Neural cell (in vitro differentiated cells): ENCODE results near the gene CPD. TPM values are rescaled to one million over a fixed set of nuclear protein-coding genes. Genes with fewer than 3 reads are reported as not detected.

Experiments used
- H2AFZ ChIP-seq: fragments of 200-600, 300-800 bp; sonication (generic), shearing (Covaris generic); 2 replicates; pipeline ENCODE4 v1.6.0; 2014; ENCODE audit warnings: low read depth, mild to moderate bottlenecking, antibody characterized with exemption, low read length, moderate library complexity
- H3F3A ChIP-seq: fragments of 200-600 bp; shearing (Covaris generic); 2 replicates; pipeline ENCODE4 v1.6.1; 2016; ENCODE audit warnings: mild to moderate bottlenecking, moderate library complexity, mixed read lengths, antibody characterized with exemption, low read length; ENCODE audit not compliant: insufficient read depth, poor library complexity, severe bottlenecking
- H3K27ac ChIP-seq: fragments of 200-600, 300-800 bp; sonication (generic), shearing (Covaris generic); 2 replicates; pipeline ENCODE4 v1.5.1; 2014; ENCODE audit warnings: mild to moderate bottlenecking, low read length, moderate library complexity
- H3K27me3 ChIP-seq: fragments of 300-800, 200-600 bp; sonication (generic), shearing (Covaris generic); 2 replicates; pipeline ENCODE4 v1.6.0; 2014; ENCODE audit warnings: mild to moderate bottlenecking, low read depth, low read length, moderate library complexity; ENCODE audit not compliant: insufficient read depth
- H3K36me3 ChIP-seq: fragments of 300-800, 200-600 bp; sonication (generic), shearing (Covaris generic); 2 replicates; pipeline ENCODE4 v1.5.1; 2014; ENCODE audit warnings: mild to moderate bottlenecking, antibody characterized with exemption, low read length, moderate library complexity; ENCODE audit not compliant: insufficient read depth
- H3K4me2 ChIP-seq: fragments of 300-800, 200-600 bp; sonication (generic), shearing (Covaris generic); 2 replicates; pipeline ENCODE4 v1.6.0; 2014; ENCODE audit warnings: mild to moderate bottlenecking, low read length
- H3K4me3 ChIP-seq: fragments of 300-800, 200-600 bp; sonication (generic), shearing (Covaris generic); 2 replicates; pipeline ENCODE4 v1.5.1; 2014; ENCODE audit warnings: mild to moderate bottlenecking, low read length, moderate library complexity
- H3K79me2 ChIP-seq: fragments of 200-600 bp; shearing (Covaris generic); replicated peaks from 2 replicates; pipeline ENCODE4 v1.6.0; 2014; ENCODE audit warnings: mild to moderate bottlenecking, low read length, moderate library complexity; ENCODE audit not compliant: insufficient read depth
- H3K9ac ChIP-seq: fragments of 300-800, 200-600 bp; sonication (generic), shearing (Covaris generic); 2 replicates; pipeline ENCODE4 v1.6.1; 2016; ENCODE audit warnings: mild to moderate bottlenecking, low read length, mixed read lengths
- H3K9me2 ChIP-seq: fragments of 200-600 bp; shearing (Covaris generic); 2 replicates; pipeline ENCODE4 v1.6.1; 2016; ENCODE audit warnings: mild to moderate bottlenecking, low read length, mixed read lengths; ENCODE audit not compliant: insufficient read depth
- H3K9me3 ChIP-seq: fragments of 200-600, 300-800 bp; sonication (generic), shearing (Covaris generic); 2 replicates; pipeline ENCODE4 v1.6.1; 2016; ENCODE audit warnings: mild to moderate bottlenecking, mixed run types, low read length, moderate library complexity, mixed read lengths
- H4K20me1 ChIP-seq: fragments of 200-600 bp; shearing (Covaris generic); 2 replicates; pipeline ENCODE4 v1.6.1; 2016; ENCODE audit warnings: mild to moderate bottlenecking, mixed run types; ENCODE audit not compliant: insufficient read depth
- EP300 ChIP-seq: fragments of 450-650 bp; conservative IDR thresholded peaks from 2 replicates; pipeline ENCODE4 v1.6.1; 2014; ENCODE audit warnings: antibody characterized with exemption, mild to moderate bottlenecking, moderate library complexity; ENCODE audit not compliant: poor library complexity, severe bottlenecking
- EZH2 ChIP-seq: fragments of 200-600, 300-800 bp; shearing (Covaris generic), sonication (generic); IDR thresholded peaks from 2 replicates; pipeline ENCODE4 v1.6.1; 2014; ENCODE audit warnings: antibody characterized with exemption, low read length, borderline replicate concordance, mild to moderate bottlenecking; ENCODE audit not compliant: insufficient read depth, poor library complexity, severe bottlenecking
- MXI1 ChIP-seq: fragments of 450-650 bp; conservative IDR thresholded peaks from 2 replicates; pipeline ENCODE4 v1.6.1; 2014; ENCODE audit warnings: antibody characterized with exemption, mild to moderate bottlenecking; ENCODE audit not compliant: poor library complexity, severe bottlenecking
- POLR2AphosphoS5 ChIP-seq: IDR thresholded peaks from 2 replicates; pipeline ENCODE4 v1.6.1; 2012
- RAD21 ChIP-seq: fragments of 450-650 bp; conservative IDR thresholded peaks from 2 replicates; pipeline ENCODE4 v1.6.1; 2014; ENCODE audit warnings: antibody characterized with exemption, mild to moderate bottlenecking, moderate library complexity
- SMC3 ChIP-seq: fragments of 450-650 bp; conservative IDR thresholded peaks from 2 replicates; pipeline ENCODE4 v1.6.1; 2014; ENCODE audit warnings: antibody characterized with exemption, mild to moderate bottlenecking, moderate library complexity; ENCODE audit not compliant: poor library complexity
- TAF1 ChIP-seq: IDR thresholded peaks from 2 replicates; pipeline ENCODE4 v1.6.1; 2012; ENCODE audit warnings: low read depth
- polyA plus RNA-seq: library from polyadenylated mRNA; depleted of rRNA; stranded (reverse); fragments of >200 nt; gene quantifications from 2 replicates; pipeline ENCODE4 v1.2.3, GENCODE V29; 2014
- TF ChIP-seq, protein P1 (sequence below): fragments of 450-650 bp; IDR thresholded peaks from 2 replicates; pipeline ENCODE4 v1.5.1; 2014; ENCODE audit warnings: antibody characterized with exemption, mild to moderate bottlenecking, moderate library complexity; ENCODE audit not compliant: poor library complexity, severe bottlenecking
- TF ChIP-seq, protein P2 (sequence below): IDR thresholded peaks from 2 replicates; pipeline ENCODE4 v1.6.1; 2012; ENCODE audit warnings: borderline replicate concordance

The CPD gene
- polyA plus RNA-seq, 1 donor from 2014 or later = 14.1 TPM

DNA sequence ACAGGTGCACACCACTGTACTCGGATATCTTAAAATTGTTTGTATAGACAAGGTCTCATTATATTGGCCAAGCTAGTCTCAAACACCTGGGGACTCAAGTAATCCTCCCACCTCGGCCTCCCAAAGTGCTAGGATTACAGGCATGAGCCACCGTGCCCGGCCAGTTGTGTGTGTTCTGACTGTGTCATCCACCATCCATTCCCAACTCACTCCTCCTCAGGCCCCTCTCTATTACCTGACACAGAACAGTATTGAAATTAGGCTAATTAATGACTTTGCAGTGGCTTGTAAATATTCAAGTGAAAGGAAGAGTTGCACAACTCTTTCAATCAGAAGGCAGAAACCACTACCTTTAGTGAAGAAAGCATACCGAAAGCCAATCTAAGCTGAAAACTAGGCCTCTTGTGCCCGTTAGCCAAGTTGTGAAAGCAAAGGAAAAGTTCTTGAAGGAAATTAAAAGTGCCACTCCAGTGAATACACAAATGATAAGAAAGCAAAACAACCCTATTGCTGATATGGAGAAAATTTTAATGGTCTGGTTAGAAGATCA is 127.2 kb downstream of the CPD start:
- TF ChIP-seq EZH2 = no peak
- TF ChIP-seq, protein P1, sequence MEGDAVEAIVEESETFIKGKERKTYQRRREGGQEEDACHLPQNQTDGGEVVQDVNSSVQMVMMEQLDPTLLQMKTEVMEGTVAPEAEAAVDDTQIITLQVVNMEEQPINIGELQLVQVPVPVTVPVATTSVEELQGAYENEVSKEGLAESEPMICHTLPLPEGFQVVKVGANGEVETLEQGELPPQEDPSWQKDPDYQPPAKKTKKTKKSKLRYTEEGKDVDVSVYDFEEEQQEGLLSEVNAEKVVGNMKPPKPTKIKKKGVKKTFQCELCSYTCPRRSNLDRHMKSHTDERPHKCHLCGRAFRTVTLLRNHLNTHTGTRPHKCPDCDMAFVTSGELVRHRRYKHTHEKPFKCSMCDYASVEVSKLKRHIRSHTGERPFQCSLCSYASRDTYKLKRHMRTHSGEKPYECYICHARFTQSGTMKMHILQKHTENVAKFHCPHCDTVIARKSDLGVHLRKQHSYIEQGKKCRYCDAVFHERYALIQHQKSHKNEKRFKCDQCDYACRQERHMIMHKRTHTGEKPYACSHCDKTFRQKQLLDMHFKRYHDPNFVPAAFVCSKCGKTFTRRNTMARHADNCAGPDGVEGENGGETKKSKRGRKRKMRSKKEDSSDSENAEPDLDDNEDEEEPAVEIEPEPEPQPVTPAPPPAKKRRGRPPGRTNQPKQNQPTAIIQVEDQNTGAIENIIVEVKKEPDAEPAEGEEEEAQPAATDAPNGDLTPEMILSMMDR = no peak
- no peak for TF ChIP-seq TAF1
- TF ChIP-seq EP300 = no peak
- TF ChIP-seq MXI1 = no peak
- TF ChIP-seq, protein P2, sequence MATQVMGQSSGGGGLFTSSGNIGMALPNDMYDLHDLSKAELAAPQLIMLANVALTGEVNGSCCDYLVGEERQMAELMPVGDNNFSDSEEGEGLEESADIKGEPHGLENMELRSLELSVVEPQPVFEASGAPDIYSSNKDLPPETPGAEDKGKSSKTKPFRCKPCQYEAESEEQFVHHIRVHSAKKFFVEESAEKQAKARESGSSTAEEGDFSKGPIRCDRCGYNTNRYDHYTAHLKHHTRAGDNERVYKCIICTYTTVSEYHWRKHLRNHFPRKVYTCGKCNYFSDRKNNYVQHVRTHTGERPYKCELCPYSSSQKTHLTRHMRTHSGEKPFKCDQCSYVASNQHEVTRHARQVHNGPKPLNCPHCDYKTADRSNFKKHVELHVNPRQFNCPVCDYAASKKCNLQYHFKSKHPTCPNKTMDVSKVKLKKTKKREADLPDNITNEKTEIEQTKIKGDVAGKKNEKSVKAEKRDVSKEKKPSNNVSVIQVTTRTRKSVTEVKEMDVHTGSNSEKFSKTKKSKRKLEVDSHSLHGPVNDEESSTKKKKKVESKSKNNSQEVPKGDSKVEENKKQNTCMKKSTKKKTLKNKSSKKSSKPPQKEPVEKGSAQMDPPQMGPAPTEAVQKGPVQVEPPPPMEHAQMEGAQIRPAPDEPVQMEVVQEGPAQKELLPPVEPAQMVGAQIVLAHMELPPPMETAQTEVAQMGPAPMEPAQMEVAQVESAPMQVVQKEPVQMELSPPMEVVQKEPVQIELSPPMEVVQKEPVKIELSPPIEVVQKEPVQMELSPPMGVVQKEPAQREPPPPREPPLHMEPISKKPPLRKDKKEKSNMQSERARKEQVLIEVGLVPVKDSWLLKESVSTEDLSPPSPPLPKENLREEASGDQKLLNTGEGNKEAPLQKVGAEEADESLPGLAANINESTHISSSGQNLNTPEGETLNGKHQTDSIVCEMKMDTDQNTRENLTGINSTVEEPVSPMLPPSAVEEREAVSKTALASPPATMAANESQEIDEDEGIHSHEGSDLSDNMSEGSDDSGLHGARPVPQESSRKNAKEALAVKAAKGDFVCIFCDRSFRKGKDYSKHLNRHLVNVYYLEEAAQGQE = no peak
- TF ChIP-seq SMC3 = no peak
- TF ChIP-seq POLR2AphosphoS5 = no peak
- TF ChIP-seq RAD21 = no peak
- H3K79me2 ChIP-seq = no peaks in the 10 kb centered on the region
- H4K20me1 ChIP-seq = no peaks in the 10 kb centered on the region
- no peak overlapping the region for H3K4me2 ChIP-seq
- no peaks in the 10 kb centered on the region for H3K36me3 ChIP-seq
- H3K9me3 ChIP-seq = no peaks in the 10 kb centered on the region
- H3F3A ChIP-seq = no peaks in the 10 kb centered on the region
- no peak overlapping the region for H3K9ac ChIP-seq
- H2AFZ ChIP-seq = no peak overlapping the region
- no peak overlapping the region for H3K4me3 ChIP-seq
- no peaks in the 10 kb centered on the region for H3K9me2 ChIP-seq
- H3K27me3 ChIP-seq = no peaks in the 10 kb centered on the region
- no peak overlapping the region for H3K27ac ChIP-seq

DNA sequence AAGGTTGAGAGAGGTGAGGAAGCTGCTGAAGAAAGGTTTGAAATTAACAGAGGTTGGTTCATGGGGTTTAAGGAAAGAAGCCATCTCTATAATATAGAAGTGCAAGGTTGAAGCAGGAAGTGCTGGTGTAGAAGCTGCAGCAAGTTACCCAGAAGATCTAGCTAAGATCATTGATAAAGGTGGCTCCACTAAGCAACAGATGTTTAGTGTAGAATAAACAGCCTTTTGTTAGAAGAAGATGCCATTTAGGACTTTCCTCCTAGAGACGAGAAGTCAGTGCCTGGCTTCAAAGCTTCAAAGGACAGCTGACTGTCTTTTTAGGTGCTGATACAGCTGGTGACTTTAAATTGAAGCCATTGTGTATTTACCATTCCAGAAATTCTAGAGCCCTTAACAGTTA is 127.8 kb downstream of the CPD start:
- no peaks in the 10 kb centered on the region for H3K79me2 ChIP-seq
- no peak overlapping the region for H2AFZ ChIP-seq
- no peak overlapping the region for H3K4me2 ChIP-seq
- no peak overlapping the region for H3K4me3 ChIP-seq
- no peaks in the 10 kb centered on the region for H3F3A ChIP-seq
- H3K9ac ChIP-seq = no peak overlapping the region
- H4K20me1 ChIP-seq = no peaks in the 10 kb centered on the region
- H3K27me3 ChIP-seq = no peaks in the 10 kb centered on the region
- no peak overlapping the region for H3K27ac ChIP-seq
- TF ChIP-seq, protein P2 = no peak
- TF ChIP-seq, protein P1 = no peak
- no peak for TF ChIP-seq EZH2
- TF ChIP-seq POLR2AphosphoS5 = no peak
- no peak for TF ChIP-seq TAF1
- TF ChIP-seq RAD21 = no peak
- no peak for TF ChIP-seq EP300
- no peak for TF ChIP-seq MXI1
- TF ChIP-seq SMC3 = no peak
- no peaks in the 10 kb centered on the region for H3K36me3 ChIP-seq
- H3K9me2 ChIP-seq = no peaks in the 10 kb centered on the region
- H3K9me3 ChIP-seq = no peaks in the 10 kb centered on the region
